Neural cell (in vitro differentiated cells): ENCODE data around the gene ACVR1B.

ENCODE experiments used
- CTCF ChIP-seq: fragments of 450-650 bp; IDR thresholded peaks from 2 replicates; pipeline ENCODE4 v1.5.1; 2014; ENCODE audit warnings: antibody characterized with exemption, mild to moderate bottlenecking, moderate library complexity; ENCODE audit not compliant: poor library complexity, severe bottlenecking
- EP300 ChIP-seq: fragments of 450-650 bp; conservative IDR thresholded peaks from 2 replicates; pipeline ENCODE4 v1.6.1; 2014; ENCODE audit warnings: antibody characterized with exemption, mild to moderate bottlenecking, moderate library complexity; ENCODE audit not compliant: poor library complexity, severe bottlenecking
- EZH2 ChIP-seq: fragments of 200-600, 300-800 bp; shearing (Covaris generic), sonication (generic); IDR thresholded peaks from 2 replicates; pipeline ENCODE4 v1.6.1; 2014; ENCODE audit warnings: antibody characterized with exemption, low read length, borderline replicate concordance, mild to moderate bottlenecking; ENCODE audit not compliant: insufficient read depth, poor library complexity, severe bottlenecking
- POLR2AphosphoS5 ChIP-seq: IDR thresholded peaks from 2 replicates; pipeline ENCODE4 v1.6.1; 2012
- RAD21 ChIP-seq: fragments of 450-650 bp; conservative IDR thresholded peaks from 2 replicates; pipeline ENCODE4 v1.6.1; 2014; ENCODE audit warnings: antibody characterized with exemption, mild to moderate bottlenecking, moderate library complexity
- REST ChIP-seq: IDR thresholded peaks from 2 replicates; pipeline ENCODE4 v1.6.1; 2012; ENCODE audit warnings: borderline replicate concordance
- SMC3 ChIP-seq: fragments of 450-650 bp; conservative IDR thresholded peaks from 2 replicates; pipeline ENCODE4 v1.6.1; 2014; ENCODE audit warnings: antibody characterized with exemption, mild to moderate bottlenecking, moderate library complexity; ENCODE audit not compliant: poor library complexity

GRCh38 chr12:52024845-52025230 is 73.3 kb downstream of the ACVR1B start:
- TF ChIP-seq CTCF: no peak
- no peak for TF ChIP-seq EP300
- TF ChIP-seq POLR2AphosphoS5: no peak
- TF ChIP-seq EZH2: no peak
- TF ChIP-seq REST: no peak
- TF ChIP-seq SMC3: no peak
- TF ChIP-seq RAD21: no peak
